K562 (cell line): ENCODE results near the gene PRTFDC1. TPM values are rescaled to one million over a fixed set of nuclear protein-coding genes. Genes with fewer than 3 reads are reported as not detected.

ENCODE experiments used
- ARID3A ChIP-seq: IDR thresholded peaks from 2 replicates; pipeline ENCODE4 v1.6.1; 2012; ENCODE audit warnings: low read depth, low read length, improper control_type of control experiment, borderline replicate concordance
- C11orf30 ChIP-seq: fragments of 450-650 bp; IDR thresholded peaks from 2 replicates; pipeline ENCODE4 v1.6.1; 2016; ENCODE audit warnings: low read depth, mild to moderate bottlenecking
- CBFA2T2 ChIP-seq: fragments of 450-650 bp; conservative IDR thresholded peaks from 2 replicates; pipeline ENCODE4 v1.6.1; 2017; ENCODE audit warnings: mild to moderate bottlenecking
- CEBPB ChIP-seq: fragments of 450-650 bp; IDR thresholded peaks from 2 replicates; pipeline ENCODE4 v1.6.1; 2016; ENCODE audit warnings: missing genetic modification characterization, missing compliant biosample characterization
- CREB3L1 ChIP-seq: fragments of 450-650 bp; IDR thresholded peaks from 2 replicates; pipeline ENCODE4 v1.6.1; 2014; ENCODE audit warnings: low read depth, mild to moderate bottlenecking, moderate library complexity, borderline replicate concordance
- DPF2 ChIP-seq: fragments of 450-650 bp; IDR thresholded peaks from 2 replicates; pipeline ENCODE4 v1.6.1; 2016
- EP400 ChIP-seq: fragments of 450-650 bp; IDR thresholded peaks from 2 replicates; pipeline ENCODE4 v1.6.1; 2017; ENCODE audit warnings: antibody characterized with exemption, mild to moderate bottlenecking, moderate library complexity
- HMBOX1 ChIP-seq: sonication (generic); IDR thresholded peaks from 2 replicates; pipeline ENCODE4 v1.6.1; 2016
- LARP7 ChIP-seq: fragments of 450-650 bp; IDR thresholded peaks from 2 replicates; pipeline ENCODE4 v1.6.1; 2016
- MEIS2 ChIP-seq: fragments of 450-650 bp; IDR thresholded peaks from 2 replicates; pipeline ENCODE4 v1.6.1; 2014; ENCODE audit warnings: mild to moderate bottlenecking; ENCODE audit not compliant: partially characterized antibody
- MTF1 ChIP-seq: fragments of 250-450 bp; sonication (Bioruptor Pico); IDR thresholded peaks from 2 replicates; pipeline ENCODE4 v1.9.0; 2021; ENCODE audit warnings: moderate library complexity, mild to moderate bottlenecking, inconsistent platforms, borderline replicate concordance
- MYC ChIP-seq, 2 experiments: fragments of 250-450 bp in 1 of 2; sonication (Bioruptor Pico) in 1 of 2; IDR thresholded peaks; 2 replicates each; pipeline versions ENCODE4 v1.5.1 to v1.6.1; 2012 to 2021; ENCODE audit warnings: low read depth in 2 of 2, borderline replicate concordance in 1 of 2, improper control_type of control experiment in 1 of 2, low read length in 1 of 2, mild to moderate bottlenecking in 1 of 2, moderate library complexity in 1 of 2
- NBN ChIP-seq: fragments of 450-650 bp; IDR thresholded peaks from 2 replicates; pipeline ENCODE4 v1.6.1; 2016; ENCODE audit warnings: low read depth, mild to moderate bottlenecking
- NR2F6 ChIP-seq: fragments of 450-650 bp; formaldehyde crosslinking; IDR thresholded peaks from 2 replicates; pipeline ENCODE4 v1.4.0; 2020; ENCODE audit warnings: mild to moderate bottlenecking
- SOX6 ChIP-seq: fragments of 450-650 bp; IDR thresholded peaks from 2 replicates; pipeline ENCODE4 v1.6.1; 2014; ENCODE audit warnings: mild to moderate bottlenecking
- TAF9B ChIP-seq: fragments of 450-650 bp; IDR thresholded peaks from 2 replicates; pipeline ENCODE4 v1.6.1; 2018; ENCODE audit warnings: mild to moderate bottlenecking; ENCODE audit not compliant: partially characterized antibody
- WHSC1 ChIP-seq: IDR thresholded peaks from one replicate; pipeline ENCODE4 v1.6.1; 2012; ENCODE audit warnings: low read length, control low read depth, inconsistent platforms
- ZNF23 ChIP-seq: fragments of 250-450 bp; sonication (Bioruptor Pico); IDR thresholded peaks from 2 replicates; pipeline ENCODE4 v1.4.0; 2020; ENCODE audit warnings: mild to moderate bottlenecking
- ZNF584 ChIP-seq: fragments of 200-800 bp; sonication (Bioruptor generic); IDR thresholded peaks from 2 replicates; pipeline ENCODE4 v1.6.1; 2016; ENCODE audit warnings: low read depth, mild to moderate bottlenecking, missing genetic modification characterization, missing compliant biosample characterization
- ZNF76 ChIP-seq: fragments of 250-450 bp; sonication (Bioruptor Pico); IDR thresholded peaks from 2 replicates; pipeline ENCODE4 v1.4.0; 2020; ENCODE audit warnings: mild to moderate bottlenecking, moderate library complexity, borderline replicate concordance
- polyA plus RNA-seq, 8 experiments: library from polyadenylated mRNA; depleted of rRNA in 4 of 8; stranded (reverse) in 5 of 8; unstranded in 3 of 8; fragments of >200 nt; fragmentation: Nextera tagmentation in 2 of 8; fragmentation: Illumina TruSeq in 1 of 8; extraction: Ambion mirVana in 2 of 8; extraction: Trizol in 1 of 8; gene quantifications; 2 replicates each; pipeline versions ENCODE4 v1.2.1 to v1.2.3, GENCODE V29; 2011 to 2014; ENCODE audit warnings: inconsistent platforms in 1 of 8, missing spikeins in 1 of 8
- total RNA-seq, 7 experiments: library from RNA; depleted of rRNA in 6 of 7; stranded (reverse); fragments of >200 nt in 6 of 7; fragmentation: Illumina TruSeq in 2 of 7; extraction: Trizol in 2 of 7; gene quantifications; 2 replicates each; pipeline versions ENCODE4 v1.2.1 to v1.2.3, GENCODE V29; 2011 to 2021; ENCODE audit warnings: low replicate concordance in 1 of 7
- TF ChIP-seq, protein P1 (sequence below): fragments of 450-650 bp; IDR thresholded peaks from 2 replicates; pipeline ENCODE4 v1.6.1; 2016; ENCODE audit warnings: mild to moderate bottlenecking

PRTFDC1 gene
- total and polyA plus RNA-seq, 9 of the 15 experiments (the other 6 are each of a cell fraction or from before 2014, with no cell fraction given) = 7.0 to 27.6 (median 10.0) TPM

GRCh38 chr10:24897326-24897926, 55.0 kb downstream of the PRTFDC1 start (continued):
- TF ChIP-seq ARID3A (peak; percentile 95), EP400 (peak; percentile 57), CEBPB (tag) (peak; percentile 67), CREB3L1 (peak; percentile 34; the same call in 1 of the 2 replicates), SOX6 (peak; percentile 68), MEIS2 (peak; percentile 74), ZNF76 (CRISPR knock-in tag) (no peak), NBN (peak; percentile 12; the same call in 1 of the 2 replicates), TAF9B (peak; percentile 76), C11orf30 (peak; percentile 62), CBFA2T2 (peak; percentile 86), NR2F6 (CRISPR knock-in tag) (no peak), LARP7 (no peak), HMBOX1 (peak; percentile 53; the same call in 1 of the 2 replicates), ZNF23 (CRISPR knock-in tag) (no peak), WHSC1 (no peak), DPF2 (peak; percentile 97), MYC (IDR thresholded peaks at IDR 0.05; ENCODE audit: low read depth, low read length) (peak; percentile 39; the same call in 1 of the 2 replicates), MYC (CRISPR knock-in tag; IDR thresholded peaks at IDR 0.05; ENCODE audit: borderline replicate concordance, low read depth) (no peak), MTF1 (CRISPR knock-in tag) (no peak), ZNF584 (CRISPR knock-in tag) (no peak)
- TF ChIP-seq, protein P1, sequence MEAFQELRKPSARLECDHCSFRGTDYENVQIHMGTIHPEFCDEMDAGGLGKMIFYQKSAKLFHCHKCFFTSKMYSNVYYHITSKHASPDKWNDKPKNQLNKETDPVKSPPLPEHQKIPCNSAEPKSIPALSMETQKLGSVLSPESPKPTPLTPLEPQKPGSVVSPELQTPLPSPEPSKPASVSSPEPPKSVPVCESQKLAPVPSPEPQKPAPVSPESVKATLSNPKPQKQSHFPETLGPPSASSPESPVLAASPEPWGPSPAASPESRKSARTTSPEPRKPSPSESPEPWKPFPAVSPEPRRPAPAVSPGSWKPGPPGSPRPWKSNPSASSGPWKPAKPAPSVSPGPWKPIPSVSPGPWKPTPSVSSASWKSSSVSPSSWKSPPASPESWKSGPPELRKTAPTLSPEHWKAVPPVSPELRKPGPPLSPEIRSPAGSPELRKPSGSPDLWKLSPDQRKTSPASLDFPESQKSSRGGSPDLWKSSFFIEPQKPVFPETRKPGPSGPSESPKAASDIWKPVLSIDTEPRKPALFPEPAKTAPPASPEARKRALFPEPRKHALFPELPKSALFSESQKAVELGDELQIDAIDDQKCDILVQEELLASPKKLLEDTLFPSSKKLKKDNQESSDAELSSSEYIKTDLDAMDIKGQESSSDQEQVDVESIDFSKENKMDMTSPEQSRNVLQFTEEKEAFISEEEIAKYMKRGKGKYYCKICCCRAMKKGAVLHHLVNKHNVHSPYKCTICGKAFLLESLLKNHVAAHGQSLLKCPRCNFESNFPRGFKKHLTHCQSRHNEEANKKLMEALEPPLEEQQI = peak; percentile 62; the same call in 1 of the 2 replicates
